Measurements from ENCODE around the gene SELENOO.
"Not testable (repeated sequence)": the region's sequence is repeated elsewhere in the genome, so short reads cannot be mapped to it uniquely, and the experiment has no call there.

SELENOO gene

GRCh38 chr22:50201191-50202129 is 649 bp downstream of the SELENOO start:
- DNase-seq = peak; percentile 62

- no peak for DNase-seq
Observed at GRCh38 chr22:50202130-50202666, 1.4 kb downstream of the SELENOO start.

GRCh38 chr22:50203288-50203687 is 2.5 kb downstream of the SELENOO start:
- DNase-seq = no peak

GRCh38 chr22:50204571-50204970 is 3.8 kb downstream of the SELENOO start:
- no peak for DNase-seq

- not testable (repeated sequence) for DNase-seq
Observed at GRCh38 chr22:50204998-50205397, 4.2 kb downstream of the SELENOO start.

GRCh38 chr22:50205781-50206569 is 5.2 kb downstream of the SELENOO start:
- DNase-seq = no peak

GRCh38 chr22:50206599-50206998 is 5.8 kb downstream of the SELENOO start:
- DNase-seq = peak; percentile 61

- no peak for DNase-seq
Observed at GRCh38 chr22:50207383-50208140, 6.8 kb downstream of the SELENOO start.

- DNase-seq = no peak
Observed at GRCh38 chr22:50208430-50208938, 7.7 kb downstream of the SELENOO start.

GRCh38 chr22:50208939-50209892 is 8.4 kb downstream of the SELENOO start:
- no peak for DNase-seq

GRCh38 chr22:50209893-50210292 is 9.1 kb downstream of the SELENOO start:
- peak; percentile 86 for DNase-seq

- no peak for DNase-seq
Observed at GRCh38 chr22:50210378-50211139, 9.7 kb downstream of the SELENOO start.

- no peak for DNase-seq
Observed at GRCh38 chr22:50211147-50211546, 10.3 kb downstream of the SELENOO start.

- DNase-seq = peak; percentile 56
Observed at GRCh38 chr22:50213263-50213662, 12.5 kb downstream of the SELENOO start.

- no peak for DNase-seq
Observed at GRCh38 chr22:50215297-50216054, 14.7 kb downstream of the SELENOO start.

GRCh38 chr22:50216055-50216683 is 15.4 kb downstream of the SELENOO start:
- no peak for DNase-seq

- no peak for DNase-seq
Observed at GRCh38 chr22:50216684-50217520, 16.1 kb downstream of the SELENOO start.

GRCh38 chr22:50217543-50218152 is 16.8 kb downstream of the SELENOO start:
- no peak for DNase-seq

All from hematopoietic multipotent progenitor cell treated with erythropoietin and hydrocortisone succinate and interleukin-3 and kit ligand, for 4 days (in vitro differentiated cells).